ENCODE results near the gene OR52E2. TPM values are rescaled to one million over a fixed set of nuclear protein-coding genes. Genes with fewer than 3 reads are reported as not detected.

OR52E2 gene
- total RNA-seq, 1 experiment from 2014 or later: not detected

- H2BK120ac ChIP-seq (ENCODE audit: low read depth, low read length, poor library complexity, severe bottlenecking): no peak within 1 kb of the TSS
- no peaks in the 10 kb centered on the region for H3K79me2 ChIP-seq (ENCODE audit: insufficient read depth, low read length)
- no peak within 1 kb of the TSS for H3K14ac ChIP-seq (ENCODE audit: insufficient read depth, low read length)
- H3K9ac ChIP-seq (ENCODE audit: extremely low read depth, insufficient read length, low read length): no peak within 1 kb of the TSS
- no peak within 1 kb of the TSS for H3K23ac ChIP-seq (ENCODE audit: insufficient read length, low read depth, low read length)
- H3K9me3 ChIP-seq (ENCODE audit: control insufficient read depth, low read depth, low read length): no peaks in the 10 kb centered on the region
- TF ChIP-seq, protein P1, sequence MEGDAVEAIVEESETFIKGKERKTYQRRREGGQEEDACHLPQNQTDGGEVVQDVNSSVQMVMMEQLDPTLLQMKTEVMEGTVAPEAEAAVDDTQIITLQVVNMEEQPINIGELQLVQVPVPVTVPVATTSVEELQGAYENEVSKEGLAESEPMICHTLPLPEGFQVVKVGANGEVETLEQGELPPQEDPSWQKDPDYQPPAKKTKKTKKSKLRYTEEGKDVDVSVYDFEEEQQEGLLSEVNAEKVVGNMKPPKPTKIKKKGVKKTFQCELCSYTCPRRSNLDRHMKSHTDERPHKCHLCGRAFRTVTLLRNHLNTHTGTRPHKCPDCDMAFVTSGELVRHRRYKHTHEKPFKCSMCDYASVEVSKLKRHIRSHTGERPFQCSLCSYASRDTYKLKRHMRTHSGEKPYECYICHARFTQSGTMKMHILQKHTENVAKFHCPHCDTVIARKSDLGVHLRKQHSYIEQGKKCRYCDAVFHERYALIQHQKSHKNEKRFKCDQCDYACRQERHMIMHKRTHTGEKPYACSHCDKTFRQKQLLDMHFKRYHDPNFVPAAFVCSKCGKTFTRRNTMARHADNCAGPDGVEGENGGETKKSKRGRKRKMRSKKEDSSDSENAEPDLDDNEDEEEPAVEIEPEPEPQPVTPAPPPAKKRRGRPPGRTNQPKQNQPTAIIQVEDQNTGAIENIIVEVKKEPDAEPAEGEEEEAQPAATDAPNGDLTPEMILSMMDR (conservative IDR thresholded peaks at IDR 0.05): no peak
- no CpG with 5 or more reads among the region's 3 CpGs for WGBS (ENCODE audit: extremely low coverage, insufficient read length, low lambda C conversion rate)
- H2BK15ac ChIP-seq (ENCODE audit: low read depth, low read length): no peak within 1 kb of the TSS
- Mint-ChIP-seq H3K27me3 (ENCODE audit: low read depth) (no peaks in the 10 kb centered on the region), H3K4me3 (no peak within 1 kb of the TSS), H3K4me1 (peaks cover 0 to 3% of the 10 kb centered on the region in 2 experiments; a peak in 1 of 4 replicates), H3K9me3 (no peaks in the 10 kb centered on the region; a peak in 1 of 5 replicates), H3K27ac (no peak within 1 kb of the TSS), H3K36me3 (ENCODE audit: insufficient read depth in 1 of 3, low read depth in 3 of 3) (no peaks in the 10 kb centered on the region)
- no peak within 1 kb of the TSS for H3K4ac ChIP-seq (ENCODE audit: low read depth, low read length)
- no peak within 1 kb of the TSS for H2BK20ac ChIP-seq (ENCODE audit: low read depth, low read length, poor library complexity, severe bottlenecking)
- H2AFZ ChIP-seq (ENCODE audit: low read length): no peak within 1 kb of the TSS
- no peaks in the 10 kb centered on the region for H3K27me3 ChIP-seq (ENCODE audit: insufficient read depth, low read length)
- no peaks in the 10 kb centered on the region for H3K23me2 ChIP-seq (ENCODE audit: insufficient read length, low read depth, low read length, poor library complexity, severe bottlenecking)
- no peak within 1 kb of the TSS for H4K5ac ChIP-seq (ENCODE audit: insufficient read length, low read depth, low read length)
- no peak within 1 kb of the TSS for H2BK5ac ChIP-seq (ENCODE audit: insufficient read length, low read length)
- H3K79me1 ChIP-seq (ENCODE audit: insufficient read depth, low read depth, low read length, poor library complexity, severe bottlenecking): no peaks in the 10 kb centered on the region
- no peak within 1 kb of the TSS for H4K8ac ChIP-seq (replicated peaks; ENCODE audit: insufficient read length, low read depth, low read length)
- no peak within 1 kb of the TSS for H3K56ac ChIP-seq (ENCODE audit: insufficient read length, low read depth, low read length)
- no peak within 1 kb of the TSS for H3T11ph ChIP-seq (ENCODE audit: low read length)
- H3K18ac ChIP-seq (ENCODE audit: insufficient read length, low read depth, low read length): no peak within 1 kb of the TSS
- H4K91ac ChIP-seq (ENCODE audit: insufficient read length, low read depth, low read length): no peak within 1 kb of the TSS
- no peaks in the 10 kb centered on the region for H4K20me1 ChIP-seq (ENCODE audit: control insufficient read depth, insufficient read depth, insufficient read length)
- DNase-seq: no peak
- peaks cover 3% of the 10 kb centered on the region; the same call in 1 of the 2 replicates for H3K4me1 ChIP-seq (ENCODE audit: insufficient read depth, low read length)
- no peak within 1 kb of the TSS for H3K4me2 ChIP-seq (ENCODE audit: insufficient read depth, insufficient read length, low read length)
- H3K27ac ChIP-seq (ENCODE audit: insufficient read length, low read depth, low read length): no peak within 1 kb of the TSS
- H2BK12ac ChIP-seq (ENCODE audit: insufficient read length, low read depth, low read length): no peak within 1 kb of the TSS
- H2AK5ac ChIP-seq (ENCODE audit: insufficient read length, low read length): no peak within 1 kb of the TSS
These were observed 9.8 kb upstream of the OR52E2 start, which contains the start of gene OR52E1 for GRCh38 chr11:5069272-5069671. TSS of gene OR52E1 (plus strand) at chr11:5069572.

All from H9 (cell line).